Right cardiac atrium (tissue), 5 donors: ENCODE measurements around the gene ARIH1. TPM values are rescaled to one million over a fixed set of nuclear protein-coding genes. Genes with fewer than 3 reads are reported as not detected.
"Not testable (repeated sequence)": the region's sequence is repeated elsewhere in the genome, so short reads cannot be mapped to it uniquely, and the experiment has no call there.

ENCODE experiments used
- ATAC-seq, 2 donors: fragments of 200-7000 bp; cut with Tn5 transposase; one replicate each; pipeline versions ENCODE4 v1.8.0 to v1.9.1; 2020; ENCODE audit warnings: moderate library complexity in 2 of 2, mild to moderate bottlenecking in 1 of 2
- DNase-seq, 3 donors: peaks; one replicate each; pipeline ENCODE4 v3.0.0-alpha.2; 2020
- H3K27ac ChIP-seq: one replicate; pipeline ENCODE4 v1.5.1; 2013; ENCODE audit warnings: mild to moderate bottlenecking, low read length, control low read depth, moderate library complexity
- H3K27me3 ChIP-seq: one replicate; pipeline ENCODE4 v1.6.1; 2013; ENCODE audit not compliant: control insufficient read depth, insufficient read depth
- H3K4me1 ChIP-seq: one replicate; pipeline ENCODE4 v1.6.1; 2013; ENCODE audit warnings: low read length; ENCODE audit not compliant: control insufficient read depth, insufficient read depth
- H3K4me3 ChIP-seq: one replicate; pipeline ENCODE4 v1.5.1; 2013; ENCODE audit warnings: low read length, control low read depth
- H3K9me3 ChIP-seq: one replicate; pipeline ENCODE4 v1.6.1; 2013; ENCODE audit warnings: low read length; ENCODE audit not compliant: control insufficient read depth
- WGBS: extraction: QIAGEN DNeasy Blood & Tissue Kit; methylation state at CpG from one replicate; pipeline ENCODE4 v1.1.7; 2013; 5-methylcytosine and 5-hydroxymethylcytosine counted together
- intact Hi-C, 4 donors: fragments of 100-400 bp; cut with DNase I; formaldehyde crosslinking; loops; one replicate each; pipeline versions ENCODE4 v1.11.0 to v1.14.0; 2022 to 2023
- polyA plus RNA-seq: library from polyadenylated mRNA; stranded (reverse); fragments of 200-250 nt; gene quantifications from one replicate; pipeline ENCODE4 v1.2.3, GENCODE V29; 2013
- total RNA-seq, 4 donors: library from RNA; stranded (reverse); fragmentation: NEBNext Ultra II Directional; extraction: Animal tissue kit (Norgen Biotek cat#: 25700); gene quantifications; one replicate each; pipeline ENCODE4 v1.2.1, GENCODE V29; 2021
- donor health status: healthy with polysubstance abuse.
- donor health status: DM: no; HTN: yes; CAD: no.
- donor health status: DM: no; HTN: no; CAD: no.
- donor health status: DM: no; HTN: yes; CAD: no; lungs with severe emphysema.
- donor health status: DM: yes; HTN: yes; CAD: no.

ARIH1 gene
- total and polyA plus RNA-seq, 5 donors: 30.5 to 159 (median 152) TPM

DNA sequence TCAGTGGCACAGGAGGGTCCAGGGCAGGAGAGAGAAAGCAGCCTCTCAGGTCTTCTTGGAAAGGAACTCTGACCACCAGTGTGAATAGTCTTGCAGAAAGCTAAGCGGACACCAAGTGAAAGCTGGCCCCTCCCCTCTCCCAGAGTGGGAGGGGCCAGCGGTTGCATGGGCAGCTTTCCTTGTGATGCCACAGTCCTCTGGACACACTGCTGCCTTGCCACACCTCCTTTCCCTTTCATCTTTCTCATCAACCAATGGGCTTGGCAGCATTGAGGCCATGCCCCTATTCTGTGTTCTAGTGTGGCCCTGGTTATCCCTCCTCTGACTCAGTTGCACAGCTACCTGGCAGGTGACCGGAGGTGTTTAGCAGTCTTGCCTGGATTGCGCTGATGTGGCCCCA lies 130.7 kb downstream of the ARIH1 start:
- 91% methylated on average over 4 of the region's 4 CpGs for WGBS
- Histone ChIP-seq H3K9me3 (no peaks in the 10 kb centered on the region), H3K27ac (no peak overlapping the region), H3K4me3 (no peak overlapping the region), H3K4me1 (no peaks in the 10 kb centered on the region), H3K27me3 (no peaks in the 10 kb centered on the region)
- DNase-seq (no peak), ATAC-seq (no peak)
- intact Hi-C loops: loop anchor here in 2 of 4 donors (10.0 kb wide), 1 partner anchor 70 kb away; no protein-coding TSS in a partner anchor

DNA sequence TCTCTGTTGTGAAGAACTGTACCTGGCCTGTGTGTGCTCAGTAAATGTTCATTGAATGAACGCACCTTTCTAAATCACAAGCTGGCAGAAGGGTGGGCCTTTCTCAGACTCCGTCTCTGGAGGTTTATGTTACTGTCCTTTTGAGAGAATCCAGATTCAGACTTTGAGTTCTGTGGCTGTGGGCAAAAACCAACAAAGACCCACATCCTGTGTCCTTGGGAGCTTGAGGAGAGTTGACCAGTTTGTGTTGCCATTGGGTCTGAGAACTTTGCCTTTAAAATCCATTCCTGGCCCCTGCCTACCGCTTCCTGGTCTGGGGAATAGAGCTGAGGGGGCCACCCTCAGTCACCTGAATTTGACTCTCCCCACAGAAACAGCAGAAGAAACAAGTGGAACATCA lies 134.0 kb downstream of the ARIH1 start:
- not testable (repeated sequence) for ATAC-seq, H3K27ac ChIP-seq, H3K27me3 ChIP-seq, H3K4me1 ChIP-seq, DNase-seq, H3K9me3 ChIP-seq, H3K4me3 ChIP-seq
- intact Hi-C loops: loop anchor here in 2 of 4 donors (10.0 kb wide), 1 partner anchor 67 kb away; no protein-coding TSS in a partner anchor
- 92% methylated on average over 3 of the region's 3 CpGs for WGBS

DNA sequence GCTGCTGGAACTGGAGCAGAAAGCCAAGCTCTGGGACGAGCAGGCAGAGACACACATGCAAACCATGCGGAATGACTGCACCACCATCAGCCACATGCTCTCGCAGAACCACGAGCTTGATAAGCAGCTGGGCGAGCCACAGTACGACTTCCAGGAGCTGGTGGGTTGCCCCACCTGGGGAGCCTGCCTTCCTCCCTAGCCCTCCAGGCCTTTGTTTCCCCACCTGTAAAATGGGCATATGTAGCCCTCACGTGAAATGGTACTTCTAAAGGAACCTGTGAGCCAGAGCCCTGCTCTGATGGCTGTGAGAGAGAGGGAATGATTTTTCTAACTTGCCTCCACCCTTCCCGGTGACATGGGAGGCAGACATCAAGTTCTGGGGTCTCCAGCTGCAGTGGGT lies 135.7 kb downstream of the ARIH1 start:
- no peaks in the 10 kb centered on the region for H3K27me3 ChIP-seq
- DNase-seq (no peak), ATAC-seq (no peak)
- 85% methylated on average over 8 of the region's 8 CpGs for WGBS
- H3K9me3 ChIP-seq: no peaks in the 10 kb centered on the region
- peaks cover under 1% of the 10 kb centered on the region for H3K4me1 ChIP-seq
- no peak overlapping the region for H3K27ac ChIP-seq
- intact Hi-C loops: loop anchor here in 2 of 4 donors (10.0 kb wide), 1 partner anchor 65 kb away; no protein-coding TSS in a partner anchor
- H3K4me3 ChIP-seq: no peak overlapping the region

DNA sequence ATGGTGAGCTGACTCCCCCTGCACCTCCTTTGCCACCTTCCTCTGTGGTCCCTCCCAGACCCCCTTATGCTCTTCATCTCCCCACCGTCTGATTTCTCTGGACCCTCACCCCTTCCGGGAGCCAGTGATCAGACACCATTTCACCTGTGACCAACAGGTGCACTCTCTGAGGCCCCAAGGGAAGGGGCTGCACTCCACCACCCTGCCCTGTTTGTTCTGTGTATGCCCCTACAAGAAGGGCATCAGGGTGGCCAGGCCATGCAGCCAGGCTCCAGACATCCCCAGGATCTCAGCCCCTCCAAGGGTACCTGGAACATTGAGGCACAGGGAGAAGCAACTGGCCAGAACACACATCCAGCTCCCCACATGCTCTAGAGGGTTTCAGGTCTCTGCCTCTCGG lies 138.2 kb downstream of the ARIH1 start:
- H3K27me3 ChIP-seq, DNase-seq, ATAC-seq, H3K4me1 ChIP-seq, H3K9me3 ChIP-seq, H3K4me3 ChIP-seq, H3K27ac ChIP-seq, intact Hi-C loops: not testable (repeated sequence)
- 91% methylated on average over 3 of the region's 3 CpGs for WGBS

DNA sequence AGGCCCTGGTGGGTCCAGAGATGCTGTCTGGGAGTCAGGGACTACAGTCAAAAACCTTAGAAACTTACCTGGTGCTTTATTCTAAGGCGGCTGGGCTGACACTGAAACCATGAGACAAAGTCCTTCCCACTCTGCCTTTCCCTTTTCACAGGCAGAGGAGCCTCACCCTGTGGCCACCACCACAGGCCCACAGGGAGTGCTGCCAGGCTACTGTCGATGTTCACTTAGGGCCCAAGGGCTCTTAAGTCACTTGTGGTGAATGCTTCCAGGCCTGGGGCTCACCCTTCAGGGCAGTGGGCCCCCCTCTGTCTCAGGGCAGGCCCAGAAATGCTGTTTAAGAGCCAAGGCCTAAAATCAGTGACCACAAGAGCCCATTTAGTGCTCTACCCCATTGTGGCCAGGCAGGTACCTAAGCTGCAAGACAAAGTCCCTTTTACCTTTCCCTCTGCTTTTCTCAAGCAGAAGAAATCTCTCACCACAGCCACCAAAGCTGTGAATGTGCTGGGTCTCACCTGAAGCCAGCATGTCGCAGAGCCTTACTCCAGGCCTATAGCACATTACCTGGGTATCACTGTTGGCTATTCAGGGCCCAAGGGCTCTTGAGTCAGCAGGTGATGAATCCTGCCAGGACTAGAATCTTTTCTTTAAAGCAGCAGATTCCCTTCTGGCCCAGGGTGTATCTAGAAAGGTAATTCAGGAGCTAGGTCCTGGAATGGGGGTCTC lies 140.8 kb downstream of the ARIH1 start:
- intact Hi-C loops: no loop called here
- 88% methylated on average over 3 of the region's 3 CpGs for WGBS
- H3K27ac ChIP-seq: no peak overlapping the region
- no peak for ATAC-seq
- no peak for DNase-seq
- H3K4me1 ChIP-seq: peaks cover 4% of the 10 kb centered on the region
- H3K9me3 ChIP-seq: no peaks in the 10 kb centered on the region
- H3K27me3 ChIP-seq: no peaks in the 10 kb centered on the region
- H3K4me3 ChIP-seq: no peak overlapping the region

DNA sequence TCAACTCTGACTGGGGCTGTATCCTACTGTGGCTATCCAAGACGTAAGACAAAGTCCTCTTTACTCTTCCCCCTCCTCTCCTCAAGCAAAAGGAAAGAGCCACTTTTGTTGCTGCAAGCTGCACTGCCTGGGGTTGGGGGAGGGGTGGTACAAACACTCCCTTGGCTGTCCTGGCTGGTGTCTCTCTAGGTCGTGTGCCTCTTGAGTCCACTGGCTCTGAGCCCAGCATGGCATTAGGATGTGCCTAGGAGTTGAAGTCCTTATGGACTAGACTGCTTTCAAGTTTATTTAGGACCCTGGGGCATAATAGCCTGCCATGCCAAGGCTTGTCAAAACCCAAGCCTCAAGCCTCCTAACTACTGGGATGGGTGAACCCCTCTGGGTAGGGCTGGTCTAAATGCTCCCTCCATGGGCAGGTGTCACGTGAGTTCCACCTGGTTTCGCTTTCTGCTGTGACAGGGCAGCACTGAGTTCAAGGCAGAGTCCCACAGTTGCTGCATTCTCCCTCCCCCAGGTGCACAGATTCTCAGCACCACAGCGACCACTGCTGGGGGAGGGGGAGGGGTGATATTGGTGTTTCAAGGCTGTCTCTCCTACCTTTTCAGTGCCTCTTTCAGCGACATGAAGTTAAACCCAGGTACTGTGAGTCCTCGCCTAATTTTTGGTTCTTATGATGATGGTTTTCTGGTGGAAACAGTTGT lies 141.6 kb downstream of the ARIH1 start:
- H3K27me3 ChIP-seq, H3K9me3 ChIP-seq, H3K27ac ChIP-seq, H3K4me3 ChIP-seq, H3K4me1 ChIP-seq, intact Hi-C loops: not testable (repeated sequence)
- ATAC-seq (peak; percentile 40 to 56), DNase-seq (peak in 2 of 3 donors; percentile 65 to 78)
- WGBS: 47% methylated on average over 6 of the region's 7 CpGs

DNA sequence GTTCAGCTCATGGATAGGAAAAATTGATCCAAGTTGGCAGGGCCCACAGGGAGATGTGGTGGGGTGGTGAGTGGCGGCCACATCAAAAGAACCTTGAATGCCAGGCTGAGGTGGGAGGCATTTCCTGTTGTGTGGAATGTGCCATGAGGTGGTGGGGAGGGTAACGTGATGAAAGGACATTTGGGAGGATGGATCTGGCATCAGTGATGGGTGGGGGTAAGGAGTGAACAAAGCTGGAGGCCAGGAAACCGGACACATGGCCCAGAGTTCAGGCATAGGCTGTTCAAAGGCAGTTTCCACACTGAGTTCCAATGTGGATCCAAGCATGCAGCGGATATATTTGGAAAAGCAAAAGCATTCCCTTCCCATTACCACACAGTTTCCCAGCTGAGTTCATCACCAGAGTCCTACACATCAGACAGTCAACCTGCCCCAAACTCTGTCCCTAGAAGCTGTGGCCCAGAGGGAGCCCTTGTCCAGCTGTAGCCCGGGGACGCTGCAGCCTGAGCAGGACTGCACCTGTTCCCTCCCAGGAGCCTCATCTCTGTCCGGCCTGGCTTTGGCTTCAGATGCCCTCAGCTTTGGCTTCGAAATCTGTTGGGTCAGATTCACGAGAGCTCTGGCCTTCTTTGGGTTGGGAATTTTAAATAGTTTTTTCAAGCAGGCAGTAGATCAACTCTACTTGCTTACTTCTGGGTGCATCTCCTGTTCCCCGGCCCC lies 142.5 kb downstream of the ARIH1 start:
- no peak for DNase-seq
- no peak for ATAC-seq
- Histone ChIP-seq H3K9me3 (no peaks in the 10 kb centered on the region), H3K4me3 (no peak overlapping the region), H3K4me1 (peaks cover 4% of the 10 kb centered on the region), H3K27ac (no peak overlapping the region), H3K27me3 (no peaks in the 10 kb centered on the region)
- 80% methylated on average over 10 of the region's 10 CpGs for WGBS
- intact Hi-C loops: no loop called here

DNA sequence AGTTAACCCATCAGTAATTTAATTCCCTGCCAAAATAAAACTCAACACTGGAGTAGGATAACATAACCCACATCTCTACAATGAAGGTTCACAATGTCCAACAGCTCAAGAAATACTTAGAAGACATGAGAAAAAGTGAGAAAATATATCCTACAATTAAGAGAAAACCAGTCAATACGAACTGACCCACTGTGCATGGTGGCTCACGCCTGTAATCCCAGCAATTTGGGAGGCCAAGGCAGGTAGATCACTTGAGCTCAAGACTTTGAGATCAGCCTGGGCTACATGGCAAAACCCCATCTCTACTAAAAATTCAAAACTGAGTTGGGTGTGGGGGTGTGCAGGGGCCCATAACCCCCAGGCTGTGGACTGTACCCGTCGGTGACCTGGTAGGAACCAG lies 149.7 kb downstream of the ARIH1 start:
- WGBS: 90% methylated on average over 4 of the region's 4 CpGs
- H3K27me3 ChIP-seq, intact Hi-C loops, H3K4me3 ChIP-seq, H3K9me3 ChIP-seq, DNase-seq, ATAC-seq, H3K4me1 ChIP-seq, H3K27ac ChIP-seq: not testable (repeated sequence)

DNA sequence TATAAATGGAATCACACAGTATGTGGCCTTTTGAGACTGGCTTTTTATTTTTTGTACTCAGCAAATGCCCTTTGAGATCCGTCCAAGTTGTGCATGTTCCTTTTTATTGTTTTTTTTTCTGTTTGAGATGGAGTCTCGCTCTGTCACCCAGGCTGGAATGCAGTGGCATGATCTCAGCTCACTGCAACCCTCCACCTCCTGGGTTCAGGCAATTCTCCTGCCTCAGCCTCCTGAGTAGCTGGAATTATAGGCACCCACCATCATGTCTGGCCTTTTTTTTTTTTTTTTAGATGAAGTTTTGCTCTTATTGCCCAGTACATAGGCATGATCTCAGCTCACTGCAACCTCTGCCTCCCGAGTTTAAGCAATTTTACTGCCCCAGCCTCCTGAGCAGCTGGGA lies 152.0 kb downstream of the ARIH1 start:
- 67% methylated on average over 3 of the region's 3 CpGs for WGBS
- H3K27me3 ChIP-seq, intact Hi-C loops, H3K9me3 ChIP-seq, DNase-seq, H3K4me3 ChIP-seq, H3K27ac ChIP-seq, ATAC-seq, H3K4me1 ChIP-seq: not testable (repeated sequence)

DNA sequence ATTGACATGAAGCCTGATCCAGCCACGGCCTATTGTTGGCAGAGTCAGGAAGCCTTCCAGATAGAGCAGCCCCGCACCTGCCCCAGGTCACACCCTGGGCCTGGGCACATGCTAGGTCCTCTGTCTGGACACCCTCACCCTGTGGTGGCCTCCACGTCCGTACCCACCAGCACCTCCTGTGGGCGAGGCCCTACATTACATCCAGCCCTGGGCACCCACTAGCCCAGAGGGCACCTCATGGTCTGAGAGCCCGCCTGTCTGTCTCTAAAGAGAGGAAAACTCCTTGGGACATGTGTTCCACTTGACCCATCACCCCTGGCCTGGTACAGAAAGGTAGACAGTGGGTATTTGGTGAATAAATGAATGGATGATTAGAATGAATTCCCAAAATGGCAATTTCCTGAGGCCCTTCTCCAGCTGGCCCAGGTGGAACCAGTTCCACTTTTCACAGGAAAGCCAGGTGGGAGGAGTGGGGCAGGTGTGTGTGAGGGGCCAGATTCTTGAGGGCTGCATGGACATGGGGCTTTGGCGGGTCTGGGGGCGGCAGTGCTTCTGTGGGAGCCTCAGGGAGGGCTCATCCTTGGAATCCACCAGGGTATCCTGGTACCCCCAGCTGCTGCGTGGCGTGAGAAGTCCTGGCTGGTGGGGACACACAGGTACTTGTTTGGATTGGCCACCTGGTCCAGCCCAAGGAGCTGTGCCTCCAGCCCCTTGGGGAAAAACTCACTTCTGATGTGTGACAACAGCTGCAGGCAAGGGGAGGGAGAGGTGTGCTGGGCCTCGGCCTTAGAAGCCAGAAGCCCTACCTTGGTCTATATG lies 154.3 kb downstream of the ARIH1 start:
- ATAC-seq, intact Hi-C loops, H3K27me3 ChIP-seq, H3K4me1 ChIP-seq, H3K4me3 ChIP-seq, DNase-seq, H3K9me3 ChIP-seq, H3K27ac ChIP-seq: not testable (repeated sequence)
- 88% methylated on average over 11 of the region's 11 CpGs for WGBS
